Islet precursor cell (in vitro differentiated cells): Measurements from ENCODE around the gene COLGALT1.
"Not testable (repeated sequence)": the region's sequence is repeated elsewhere in the genome, so short reads cannot be mapped to it uniquely, and the experiment has no call there.

ENCODE experiments used
- DNase-seq: peaks from one replicate; pipeline ENCODE4 v3.0.0-alpha.2; 2018

The COLGALT1 gene

GRCh38 chr19:17562561-17562960 lies 7.1 kb downstream of the COLGALT1 start:
- no peak for DNase-seq

GRCh38 chr19:17564781-17565180 lies 9.3 kb downstream of the COLGALT1 start:
- no peak for DNase-seq

GRCh38 chr19:17565611-17566010 lies 10.2 kb downstream of the COLGALT1 start:
- no peak for DNase-seq

GRCh38 chr19:17567940-17568339 lies 12.5 kb downstream of the COLGALT1 start:
- DNase-seq = no peak

GRCh38 chr19:17570291-17570690 lies 14.8 kb downstream of the COLGALT1 start:
- not testable (repeated sequence) for DNase-seq

GRCh38 chr19:17570791-17571190 lies 15.3 kb downstream of the COLGALT1 start:
- no peak for DNase-seq

- no peak for DNase-seq
Observed at GRCh38 chr19:17572638-17573037, 17.2 kb downstream of the COLGALT1 start.

GRCh38 chr19:17575871-17576757 lies 20.7 kb downstream of the COLGALT1 start:
- no peak for DNase-seq

- peak; percentile 99 for DNase-seq
Observed at GRCh38 chr19:17576758-17577456, 21.5 kb downstream of the COLGALT1 start.

- no peak for DNase-seq
Observed at GRCh38 chr19:17577457-17578097, 22.1 kb downstream of the COLGALT1 start.

GRCh38 chr19:17579661-17580244 lies 24.3 kb downstream of the COLGALT1 start:
- DNase-seq = peak; percentile 95

GRCh38 chr19:17580470-17581144 lies 25.2 kb downstream of the COLGALT1 start:
- DNase-seq = no peak

- DNase-seq = no peak
Observed at GRCh38 chr19:17581211-17581874, 25.9 kb downstream of the COLGALT1 start.

- no peak for DNase-seq
Observed at GRCh38 chr19:17582613-17583012, 27.2 kb downstream of the COLGALT1 start.

- no peak for DNase-seq
Observed at GRCh38 chr19:17584132-17584531, 28.7 kb downstream of the COLGALT1 start.

GRCh38 chr19:17585395-17585794 lies 29.9 kb downstream of the COLGALT1 start:
- not testable (repeated sequence) for DNase-seq

- no peak for DNase-seq
Observed at GRCh38 chr19:17590866-17591265, 35.4 kb downstream of the COLGALT1 start.

GRCh38 chr19:17594296-17594695 lies 38.8 kb downstream of the COLGALT1 start:
- DNase-seq = not testable (repeated sequence)

- DNase-seq = not testable (repeated sequence)
Observed at GRCh38 chr19:17598063-17598462, 42.6 kb downstream of the COLGALT1 start.

- DNase-seq = no peak
Observed at GRCh38 chr19:17598953-17599352, 43.5 kb downstream of the COLGALT1 start.

- no peak for DNase-seq
Observed at GRCh38 chr19:17599780-17600179, 44.3 kb downstream of the COLGALT1 start.

- no peak for DNase-seq
Observed at GRCh38 chr19:17601683-17602082, 46.2 kb downstream of the COLGALT1 start.
